OCI-LY7 (cell line): ENCODE results near the gene NXPE4. TPM values are rescaled to one million over a fixed set of nuclear protein-coding genes. Genes with fewer than 3 reads are reported as not detected.
"Not testable (repeated sequence)": the region's sequence is repeated elsewhere in the genome, so short reads cannot be mapped to it uniquely, and the experiment has no call there.

Experiments used
- Bru-seq: library from RNA; stranded (reverse); fragments of 400-500 nt; gene quantifications from one replicate; lab custom pipeline; 2021; lab: Mats Ljungman, UMichigan
- BruChase-seq, 2 experiments: library from RNA; stranded (reverse); fragments of 400-500 nt; gene quantifications; one replicate each; lab custom pipeline; 2021; lab: Mats Ljungman, UMichigan
- BruUV-seq: library from RNA; stranded (reverse); fragments of 400-500 nt; replicated peaks from 2 replicates; lab custom pipeline; 2021; lab: Mats Ljungman, UMichigan
- CTCF ChIA-PET: fragments of 300-600 bp; sonication (Branson Sonifier 250); formaldehyde crosslinking; loops from one replicate; lab custom pipeline; 2022; ENCODE audit warnings: antibody characterized with exemption; ENCODE audit not compliant: unreplicated experiment; lab: Charles Lee
- POLR2A ChIA-PET: fragments of 300-600 bp; sonication (Branson Sonifier 250); formaldehyde crosslinking; loops from one replicate; lab custom pipeline; 2022; ENCODE audit warnings: antibody characterized with exemption; lab: Charles Lee
- DNase-seq: peaks from one replicate; pipeline ENCODE4 v3.0.0-alpha.2; 2015; ENCODE audit warnings: low spot score
- H2AFZ ChIP-seq: fragments of 200-600 bp; sonication (generic), shearing (Covaris generic); 2 replicates; pipeline ENCODE4 v1.6.1; 2014; ENCODE audit warnings: mild to moderate bottlenecking, antibody characterized with exemption, low read length, moderate library complexity
- H3K27ac ChIP-seq: fragments of 200-600 bp; sonication (generic); 2 replicates; pipeline ENCODE4 v1.5.1; 2014; ENCODE audit warnings: mixed run types, low read depth, mild to moderate bottlenecking, moderate library complexity, low read length, inconsistent platforms; ENCODE audit not compliant: poor library complexity, severe bottlenecking
- H3K36me3 ChIP-seq: fragments of 200-600 bp; sonication (generic); 2 replicates; pipeline ENCODE4 v1.6.1; 2014; ENCODE audit warnings: mild to moderate bottlenecking, antibody characterized with exemption, low read length, moderate library complexity, mixed read lengths; ENCODE audit not compliant: insufficient read depth
- H3K4me1 ChIP-seq: fragments of 200-600 bp; sonication (generic); 2 replicates; pipeline ENCODE4 v1.5.1; 2014; ENCODE audit warnings: mild to moderate bottlenecking, low read length; ENCODE audit not compliant: insufficient read depth, poor library complexity, severe bottlenecking
- H3K4me2 ChIP-seq: fragments of 200-600 bp; sonication (generic); 2 replicates; pipeline ENCODE4 v1.6.1; 2014; ENCODE audit warnings: mild to moderate bottlenecking, low read length
- H3K4me3 ChIP-seq: fragments of 200-600 bp; sonication (generic); 2 replicates; pipeline ENCODE4 v1.5.1; 2014; ENCODE audit warnings: mild to moderate bottlenecking, low read depth, low read length; ENCODE audit not compliant: poor library complexity, severe bottlenecking
- H3K79me2 ChIP-seq: fragments of 200-600 bp; sonication (generic); 2 replicates; pipeline ENCODE4 v1.6.1; 2016; ENCODE audit warnings: low read depth, mild to moderate bottlenecking, low read length, moderate library complexity, mixed read lengths; ENCODE audit not compliant: insufficient read depth
- H3K9me2 ChIP-seq: fragments of 200-600 bp; sonication (generic); 2 replicates; pipeline ENCODE4 v1.6.1; 2016; ENCODE audit warnings: mild to moderate bottlenecking, low read length, mixed read lengths; ENCODE audit not compliant: insufficient read depth
- H3K9me3 ChIP-seq: fragments of 200-600 bp; sonication (generic); 2 replicates; pipeline ENCODE4 v1.6.1; 2014; ENCODE audit warnings: mild to moderate bottlenecking, mixed run types, low read length, mixed read lengths
- H4K20me1 ChIP-seq: fragments of 200-600 bp; sonication (generic); 2 replicates; pipeline ENCODE4 v1.6.1; 2014; ENCODE audit warnings: mild to moderate bottlenecking, antibody characterized with exemption, low read length, moderate library complexity, mixed read lengths; ENCODE audit not compliant: insufficient read depth
- EZH2phosphoT487 ChIP-seq: fragments of 200-600 bp; sonication (generic); IDR thresholded peaks from 2 replicates; pipeline ENCODE4 v1.6.1; 2018; ENCODE audit warnings: low read depth, borderline replicate concordance, mild to moderate bottlenecking, mixed run types, antibody characterized with exemption, low read length, moderate library complexity, mixed read lengths
- intact Hi-C: fragments of 100-400 bp; cut with micrococcal nuclease; formaldehyde crosslinking; loops from one replicate; pipeline ENCODE4 v1.10.0; 2022; ENCODE audit not compliant: unreplicated experiment
- long read RNA-seq: library from polyadenylated mRNA; stranded (forward); transcript quantifications from one replicate; pipeline ENCODE4 v2.0.0, GENCODE V29; 2022
- total RNA-seq, 2 experiments: library from RNA; depleted of rRNA in 1 of 2; stranded (reverse); fragments of >200 nt in 1 of 2; shearing (Covaris generic) in 1 of 2; gene quantifications; 2 replicates each; pipeline ENCODE4 v1.2.3, GENCODE V29; 2014 to 2022
- TF ChIP-seq, protein P1 (sequence below): fragments of 200-600 bp; sonication (generic); conservative IDR thresholded peaks from 2 replicates; pipeline ENCODE4 v1.5.1; 2014; ENCODE audit warnings: mild to moderate bottlenecking, antibody characterized with exemption, low read length, moderate library complexity, mixed read lengths

Gene NXPE4
- total RNA-seq (2014; rRNA removed; shearing (Covaris generic)) (not detected in 2 replicates), total RNA-seq (2022) (not detected in 2 replicates), Bru-seq, nascent RNA (not detected), BruChase-seq, experiment 1, labeled RNA remaining after a 6-hour chase (not detected), BruChase-seq, experiment 2, labeled RNA remaining after a 2-hour chase (not detected)
- long read RNA-seq = 0 reads

DNA sequence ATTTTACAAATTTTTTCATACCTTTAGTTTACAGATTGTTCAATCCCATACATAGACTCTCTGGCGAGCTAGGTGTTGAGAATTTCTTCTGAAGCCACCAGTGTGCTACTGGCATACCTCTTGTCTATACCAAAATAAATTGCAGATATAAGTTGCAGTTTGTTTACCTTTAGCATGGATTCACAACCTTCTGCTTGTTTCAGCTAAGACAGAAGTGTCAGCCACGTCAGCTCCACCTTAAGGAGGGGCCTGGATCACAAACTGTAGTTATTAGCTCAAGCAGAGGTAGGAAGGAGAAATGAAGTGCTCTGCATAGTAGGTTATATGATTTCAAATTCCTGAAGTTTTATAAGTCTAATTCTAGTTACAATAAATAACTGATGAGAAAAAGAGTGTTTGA lies at the start of gene NXPE4:
Gene NXPE4 (minus strand): TSS at position 216 of the 400 bp plus-strand sequence. CDS start 1,027 bp downstream, outside the sequence.
- TF ChIP-seq EZH2phosphoT487 = no peak
- TF ChIP-seq, protein P1, sequence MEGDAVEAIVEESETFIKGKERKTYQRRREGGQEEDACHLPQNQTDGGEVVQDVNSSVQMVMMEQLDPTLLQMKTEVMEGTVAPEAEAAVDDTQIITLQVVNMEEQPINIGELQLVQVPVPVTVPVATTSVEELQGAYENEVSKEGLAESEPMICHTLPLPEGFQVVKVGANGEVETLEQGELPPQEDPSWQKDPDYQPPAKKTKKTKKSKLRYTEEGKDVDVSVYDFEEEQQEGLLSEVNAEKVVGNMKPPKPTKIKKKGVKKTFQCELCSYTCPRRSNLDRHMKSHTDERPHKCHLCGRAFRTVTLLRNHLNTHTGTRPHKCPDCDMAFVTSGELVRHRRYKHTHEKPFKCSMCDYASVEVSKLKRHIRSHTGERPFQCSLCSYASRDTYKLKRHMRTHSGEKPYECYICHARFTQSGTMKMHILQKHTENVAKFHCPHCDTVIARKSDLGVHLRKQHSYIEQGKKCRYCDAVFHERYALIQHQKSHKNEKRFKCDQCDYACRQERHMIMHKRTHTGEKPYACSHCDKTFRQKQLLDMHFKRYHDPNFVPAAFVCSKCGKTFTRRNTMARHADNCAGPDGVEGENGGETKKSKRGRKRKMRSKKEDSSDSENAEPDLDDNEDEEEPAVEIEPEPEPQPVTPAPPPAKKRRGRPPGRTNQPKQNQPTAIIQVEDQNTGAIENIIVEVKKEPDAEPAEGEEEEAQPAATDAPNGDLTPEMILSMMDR = no peak
- no peak within 1 kb of the TSS for H2AFZ ChIP-seq
- no peak within 1 kb of the TSS for H3K4me3 ChIP-seq
- no TSS peak for BruUV-seq
- no peaks in the 10 kb centered on the region for H3K79me2 ChIP-seq
- H3K36me3 ChIP-seq = no peaks in the 10 kb centered on the region
- intact Hi-C loops = no loop called here
- no peaks in the 10 kb centered on the region for H4K20me1 ChIP-seq
- no peaks in the 10 kb centered on the region for H3K9me2 ChIP-seq
- H3K27ac ChIP-seq = no peak within 1 kb of the TSS
- DNase-seq = no peak
- H3K4me1 ChIP-seq = no peaks in the 10 kb centered on the region
- H3K9me3 ChIP-seq = no peaks in the 10 kb centered on the region
- ChIA-PET POLR2A (no interaction called here), CTCF (no interaction called here)
- H3K4me2 ChIP-seq = no peak within 1 kb of the TSS

DNA sequence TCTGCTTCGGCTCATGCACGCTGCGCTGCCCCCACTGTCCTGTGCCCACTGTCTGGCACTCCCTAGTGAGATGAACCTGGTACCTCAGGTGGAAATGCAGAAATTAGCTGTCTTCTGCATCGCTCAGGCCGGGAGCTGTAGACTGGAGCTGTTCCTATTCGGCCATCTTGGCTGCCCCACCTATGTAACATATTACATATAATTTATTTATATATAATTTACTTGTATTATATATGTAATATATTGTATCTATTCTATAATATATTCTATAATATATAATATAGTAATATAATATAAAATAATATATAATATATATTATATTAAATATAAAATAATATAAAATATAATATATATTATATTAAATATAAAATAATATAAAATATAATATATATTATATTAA lies 43.9 kb upstream of the NXPE4 start:
- BruUV-seq, H3K4me1 ChIP-seq, H3K4me3 ChIP-seq, H2AFZ ChIP-seq, H3K9me3 ChIP-seq, POLR2A ChIA-PET, H3K79me2 ChIP-seq, CTCF ChIA-PET, H3K36me3 ChIP-seq, DNase-seq, H4K20me1 ChIP-seq, intact Hi-C loops, H3K27ac ChIP-seq, H3K4me2 ChIP-seq, H3K9me2 ChIP-seq: not testable (repeated sequence)

DNA sequence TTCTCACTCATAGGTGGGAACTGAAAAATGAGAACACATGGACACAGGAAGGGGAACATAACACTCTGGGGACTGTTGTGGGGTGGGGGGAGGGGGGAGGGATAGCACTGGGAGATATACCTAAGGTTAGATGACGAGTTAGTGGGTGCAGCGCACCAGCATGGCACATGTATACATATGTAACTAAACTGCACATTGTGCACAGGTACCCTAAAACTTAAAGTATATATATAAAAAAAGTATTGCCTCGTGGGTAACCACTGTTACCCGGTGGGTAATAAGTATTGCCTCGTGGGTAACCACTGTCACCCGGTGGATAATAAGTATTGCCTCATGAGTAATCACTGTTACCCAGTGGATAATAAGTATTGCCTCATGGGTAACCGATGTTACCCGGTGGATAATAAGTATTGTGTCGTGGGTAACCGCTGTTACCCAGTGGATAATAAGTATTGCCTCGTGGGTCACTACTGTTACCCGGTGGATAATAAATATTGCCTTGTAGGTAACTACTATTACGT lies 35.9 kb upstream of the NXPE4 start:
- H4K20me1 ChIP-seq, H3K27ac ChIP-seq, BruUV-seq, H3K9me3 ChIP-seq, H3K79me2 ChIP-seq, H3K4me2 ChIP-seq, H3K36me3 ChIP-seq, intact Hi-C loops, H3K4me3 ChIP-seq, H3K4me1 ChIP-seq, CTCF ChIA-PET, H2AFZ ChIP-seq, POLR2A ChIA-PET, H3K9me2 ChIP-seq, DNase-seq: not testable (repeated sequence)
